Muscle of leg (tissue), 11 donors: ENCODE measurements around the gene DCUN1D2. TPM values are rescaled to one million over a fixed set of nuclear protein-coding genes. Genes with fewer than 3 reads are reported as not detected.
"Not testable (repeated sequence)": the region's sequence is repeated elsewhere in the genome, so short reads cannot be mapped to it uniquely, and the experiment has no call there.

Source experiments
- DNase-seq: peaks from one replicate; pipeline ENCODE4 v3.0.0; 2013
- H3K27ac ChIP-seq: one replicate; pipeline ENCODE4 v1.5.1; 2013; ENCODE audit warnings: mild to moderate bottlenecking, low read length, control low read depth
- H3K27me3 ChIP-seq: one replicate; pipeline ENCODE4 v1.6.1; 2013; ENCODE audit warnings: low read length; ENCODE audit not compliant: control insufficient read depth, insufficient read depth
- H3K36me3 ChIP-seq: one replicate; pipeline ENCODE4 v1.6.1; 2013; ENCODE audit warnings: low read length; ENCODE audit not compliant: control insufficient read depth, insufficient read depth
- H3K4me1 ChIP-seq: one replicate; pipeline ENCODE4 v1.6.1; 2013; ENCODE audit warnings: low read length; ENCODE audit not compliant: control insufficient read depth, insufficient read depth
- H3K4me3 ChIP-seq: one replicate; pipeline ENCODE4 v1.5.1; 2013; ENCODE audit warnings: low read length, control low read depth
- H3K9me3 ChIP-seq: replicated peaks from 2 replicates; pipeline ENCODE4 v1.6.1; 2013; ENCODE audit warnings: low read depth, low read length; ENCODE audit not compliant: control insufficient read depth
- whole genome bisulfite sequencing: methylation state at CpG from one replicate; pipeline ENCODE4 v1.1.5; 2013; ENCODE audit warnings: missing lambda C conversion rate; ENCODE audit not compliant: insufficient coverage; 5-methylcytosine and 5-hydroxymethylcytosine counted together
- polyA plus RNA-seq, 8 donors: library from polyadenylated mRNA; unstranded; fragments of 120-200 nt; gene quantifications; one replicate each; pipeline versions ENCODE4 v1.2.1 to v1.2.3, GENCODE V29; 2013; ENCODE audit warnings: inconsistent platforms in 1 of 8, low replicate concordance in 1 of 8; ENCODE audit not compliant: insufficient read length in 8 of 8, insufficient read depth in 1 of 8
- total RNA-seq: library from RNA; stranded (reverse); fragments of 120-200 nt; gene quantifications from one replicate; pipeline ENCODE4 v1.2.4, GENCODE V29; 2013

Gene DCUN1D2
- total and polyA plus RNA-seq, 9 donors, result 11.3 to 17.6 (median 14.1) TPM

DNA sequence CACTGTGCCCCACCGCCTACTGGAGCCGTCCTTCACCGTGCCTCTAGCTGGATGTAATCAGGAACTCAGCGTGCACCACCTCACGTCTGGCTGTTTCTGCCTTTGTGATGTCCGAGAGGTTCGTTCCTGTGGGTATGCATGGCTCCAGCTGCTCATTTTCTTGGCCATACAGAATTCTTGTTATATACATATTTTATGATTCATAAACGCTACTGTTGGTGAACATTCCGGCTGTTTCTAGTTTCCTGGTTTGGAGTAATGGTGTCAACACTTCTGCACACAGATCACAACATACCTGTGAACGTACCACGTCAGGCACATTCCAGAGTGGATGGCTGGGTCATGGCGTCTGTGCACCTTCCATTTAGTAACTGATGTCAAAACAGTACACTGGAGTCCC is 14.6 kb downstream of the DCUN1D2 start:
- DNase-seq, result no peak
- H3K36me3 ChIP-seq, result peaks cover 44% of the 10 kb centered on the region
- no peak overlapping the region for H3K27ac ChIP-seq
- no peak overlapping the region for H3K4me3 ChIP-seq
- no peaks in the 10 kb centered on the region for H3K9me3 ChIP-seq
- H3K4me1 ChIP-seq, result no peaks in the 10 kb centered on the region
- WGBS, result 89% methylated on average over 6 of the region's 12 CpGs
- no peaks in the 10 kb centered on the region for H3K27me3 ChIP-seq

- Histone ChIP-seq H3K9me3 (no peaks in the 10 kb centered on the region), H3K36me3 (peaks cover 44% of the 10 kb centered on the region), H3K4me3 (no peak overlapping the region), H3K27ac (no peak overlapping the region), H3K27me3 (no peaks in the 10 kb centered on the region), H3K4me1 (no peaks in the 10 kb centered on the region)
- 95% methylated on average over 10 of the region's 11 CpGs for WGBS
- no peak for DNase-seq
These were observed 15.2 kb downstream of the DCUN1D2 start for GRCh38 chr13:113475280-113475679.

DNA sequence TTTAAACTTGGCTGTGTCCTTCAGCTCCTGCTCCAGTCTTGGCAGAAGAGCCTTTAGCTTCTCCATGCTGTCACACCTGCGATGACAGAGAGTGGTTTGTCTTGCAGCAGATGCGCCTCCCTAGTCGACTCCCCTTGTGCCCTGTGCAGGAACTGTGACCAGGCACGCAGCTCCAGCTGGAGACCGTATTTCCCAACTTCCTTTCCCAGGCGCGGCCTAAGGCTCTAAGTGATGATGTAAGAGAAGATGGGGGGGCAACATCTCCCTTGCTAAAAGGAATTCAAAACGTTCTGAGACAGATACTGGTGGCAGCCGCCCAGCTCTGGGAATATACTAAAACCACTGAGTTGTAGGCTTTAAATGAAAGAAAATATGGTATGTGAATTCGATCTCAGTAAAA is 16.3 kb downstream of the DCUN1D2 start:
- Histone ChIP-seq H3K27ac (no peak overlapping the region), H3K27me3 (no peaks in the 10 kb centered on the region), H3K4me1 (no peaks in the 10 kb centered on the region), H3K36me3 (peaks cover 45% of the 10 kb centered on the region), H3K9me3 (no peaks in the 10 kb centered on the region), H3K4me3 (no peak overlapping the region)
- DNase-seq, result peak; percentile 51
- whole genome bisulfite sequencing, result 44% methylated on average over 2 of the region's 10 CpGs

DNA sequence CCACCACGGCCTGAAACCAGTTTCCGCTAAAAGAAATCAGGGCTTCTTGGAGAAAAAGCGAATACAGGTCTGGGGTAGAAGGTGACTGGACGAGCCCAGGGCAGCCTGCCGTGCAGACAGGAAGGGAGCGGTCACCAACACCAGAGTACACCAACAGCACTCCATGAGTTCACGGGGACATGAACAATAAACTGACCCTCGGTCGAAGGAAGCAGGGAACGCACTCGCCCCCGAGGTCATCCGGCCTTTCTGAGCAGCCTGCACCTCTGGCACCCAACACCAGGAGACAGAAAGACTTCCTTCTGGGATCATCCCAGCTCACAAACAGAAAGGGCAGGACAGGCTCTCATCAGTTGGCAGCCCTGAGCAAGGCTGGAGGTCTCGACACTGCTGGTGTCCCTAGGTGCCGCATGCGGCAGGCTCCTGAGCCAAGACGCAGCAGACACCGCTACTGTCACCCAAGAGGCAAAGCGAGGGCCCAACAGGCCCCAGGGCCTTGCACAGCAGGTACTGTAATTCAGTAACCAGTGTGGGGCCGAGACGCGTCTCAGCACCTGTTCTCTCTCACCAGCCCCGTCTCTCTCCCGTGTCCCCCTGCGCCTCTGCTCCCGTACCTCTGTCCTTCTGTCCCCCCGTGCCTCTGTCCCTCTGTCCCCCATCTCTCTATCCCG is 18.0 kb downstream of the DCUN1D2 start:
- Histone ChIP-seq H3K4me3 (no peak overlapping the region), H3K36me3 (peaks cover 43% of the 10 kb centered on the region), H3K9me3 (no peaks in the 10 kb centered on the region), H3K27me3 (no peaks in the 10 kb centered on the region), H3K27ac (peak overlapping the region; percentile 62), H3K4me1 (no peaks in the 10 kb centered on the region)
- 91% methylated on average over 18 of the region's 28 CpGs for WGBS
- no peak for DNase-seq

DNA sequence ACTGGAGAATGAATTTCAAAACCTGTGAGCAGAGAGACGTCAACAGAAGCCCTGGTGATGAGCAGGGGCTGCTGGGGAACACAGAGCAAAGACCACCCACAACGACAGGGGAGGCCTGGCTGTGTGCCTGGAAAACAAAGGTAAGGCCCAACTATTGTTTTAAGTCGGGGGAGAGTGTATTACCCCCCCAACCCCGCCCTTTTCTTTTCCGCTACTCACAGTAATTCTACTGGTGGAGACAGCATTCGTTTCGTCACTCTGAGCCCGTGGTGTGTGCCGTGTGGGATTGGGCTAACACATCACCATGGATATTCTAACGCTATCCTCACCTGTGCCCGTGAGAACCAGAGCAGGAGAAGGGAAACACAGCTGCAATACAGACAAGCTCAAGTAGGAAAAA is 18.7 kb downstream of the DCUN1D2 start:
- DNase-seq, result no peak

GRCh38 chr13:113470635-113471163 is 19.8 kb downstream of the DCUN1D2 start:
- H3K27ac ChIP-seq, DNase-seq, H3K27me3 ChIP-seq, H3K4me1 ChIP-seq, H3K4me3 ChIP-seq, H3K9me3 ChIP-seq: not testable (repeated sequence)
- WGBS, result 90% methylated on average over 2 of the region's 4 CpGs
- H3K36me3 ChIP-seq, result peaks cover 41% of the 10 kb centered on the region

More for the DNA sequence above, 18.7 kb downstream of the DCUN1D2 start:
- no peak overlapping the region for H3K4me3 ChIP-seq
- H3K4me1 ChIP-seq, result no peaks in the 10 kb centered on the region
- H3K36me3 ChIP-seq, result peaks cover 46% of the 10 kb centered on the region
- peak overlapping the region; percentile 62 for H3K27ac ChIP-seq
- H3K9me3 ChIP-seq, result no peaks in the 10 kb centered on the region
- WGBS, result 59% methylated on average over 3 of the region's 11 CpGs
- H3K27me3 ChIP-seq, result no peaks in the 10 kb centered on the region

GRCh38 chr13:113470073-113470472 is 20.4 kb downstream of the DCUN1D2 start:
- Histone ChIP-seq H3K9me3 (no peaks in the 10 kb centered on the region), H3K4me3 (no peak overlapping the region), H3K27me3 (no peaks in the 10 kb centered on the region), H3K4me1 (no peaks in the 10 kb centered on the region), H3K36me3 (peaks cover 35% of the 10 kb centered on the region), H3K27ac (no peak overlapping the region)
- DNase-seq, result no peak
- WGBS, result 92% methylated on average over 9 of the region's 10 CpGs

GRCh38 chr13:113469582-113469981 is 20.9 kb downstream of the DCUN1D2 start:
- Histone ChIP-seq H3K4me1 (no peaks in the 10 kb centered on the region), H3K4me3 (no peak overlapping the region), H3K27ac (no peak overlapping the region), H3K27me3 (no peaks in the 10 kb centered on the region), H3K9me3 (no peaks in the 10 kb centered on the region), H3K36me3 (peaks cover 35% of the 10 kb centered on the region)
- DNase-seq, result no peak
- 70% methylated on average over 2 of the region's 7 CpGs for WGBS

DNA sequence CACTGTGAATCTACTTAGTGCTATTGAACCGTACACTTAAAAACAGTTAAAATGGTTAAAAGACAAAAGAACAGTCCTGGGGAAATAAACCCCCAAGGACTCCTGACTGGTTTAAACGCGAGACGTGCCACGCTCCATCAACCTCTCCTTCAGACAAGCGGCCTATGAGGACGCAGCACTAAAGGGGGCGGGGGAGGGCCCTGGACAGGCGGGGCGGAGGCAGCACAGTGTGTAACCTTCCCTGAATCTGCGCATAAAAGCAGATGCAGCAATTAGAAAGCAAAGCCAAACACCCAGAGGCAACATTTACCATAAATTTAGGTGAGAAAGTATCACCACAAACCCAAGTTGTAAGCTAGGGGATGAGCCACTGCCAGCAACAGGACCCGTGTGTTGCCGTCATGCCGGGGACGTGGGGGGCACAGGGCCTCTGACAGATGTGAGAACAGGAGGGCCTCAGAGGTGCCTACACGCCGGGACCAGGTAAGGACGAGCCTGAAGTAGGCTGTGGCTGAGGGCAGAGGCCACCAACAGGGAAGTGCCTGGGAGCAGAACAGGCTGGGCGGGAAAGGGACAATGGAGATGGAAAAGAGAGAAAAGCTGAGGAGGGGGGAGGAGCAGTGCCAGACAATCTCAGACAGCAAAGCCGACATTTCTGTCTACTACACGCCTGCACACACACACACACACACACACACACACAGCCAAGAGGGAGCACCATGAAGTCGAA is 21.9 kb downstream of the DCUN1D2 start:
- Histone ChIP-seq H3K4me1 (no peaks in the 10 kb centered on the region), H3K4me3 (no peak overlapping the region), H3K27ac (no peak overlapping the region), H3K27me3 (no peaks in the 10 kb centered on the region), H3K36me3 (peaks cover 26% of the 10 kb centered on the region), H3K9me3 (no peaks in the 10 kb centered on the region)
- WGBS, result 45% methylated on average over 7 of the region's 22 CpGs
- no peak for DNase-seq

DNA sequence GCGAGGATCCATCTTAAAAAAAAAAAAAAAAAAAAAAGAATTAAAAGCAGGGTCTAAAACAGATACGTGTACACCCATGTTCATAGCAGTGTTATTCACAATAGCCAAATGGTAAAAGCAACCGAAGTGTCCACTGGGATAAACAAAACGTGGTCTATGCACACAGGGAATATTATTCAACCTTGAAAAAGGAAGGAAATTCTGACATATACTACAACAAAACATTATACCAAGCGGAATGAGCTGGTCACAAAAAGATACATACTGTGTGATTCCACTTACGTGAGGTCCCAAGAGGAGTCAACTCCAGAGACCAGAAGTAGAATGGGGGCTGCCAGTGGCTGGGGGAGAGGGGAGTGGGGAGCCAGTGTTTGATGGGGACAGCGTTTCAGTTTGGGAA is 22.5 kb downstream of the DCUN1D2 start:
- peaks cover 20% of the 10 kb centered on the region for H3K36me3 ChIP-seq
- H3K27me3 ChIP-seq, result no peaks in the 10 kb centered on the region
- H3K4me3 ChIP-seq, result no peak overlapping the region
- DNase-seq, result no peak
- no peaks in the 10 kb centered on the region for H3K9me3 ChIP-seq
- H3K4me1 ChIP-seq, result no peaks in the 10 kb centered on the region
- H3K27ac ChIP-seq, result no peak overlapping the region
- 100% methylated on average over 1 of the region's 7 CpGs for WGBS
